ENCODE data around the gene HOXD4. TPM values are rescaled to one million over a fixed set of nuclear protein-coding genes. Genes with fewer than 3 reads are reported as not detected.

The HOXD4 gene
- total RNA-seq, 1 experiment from 2014 or later: 0.61 TPM

DNA sequence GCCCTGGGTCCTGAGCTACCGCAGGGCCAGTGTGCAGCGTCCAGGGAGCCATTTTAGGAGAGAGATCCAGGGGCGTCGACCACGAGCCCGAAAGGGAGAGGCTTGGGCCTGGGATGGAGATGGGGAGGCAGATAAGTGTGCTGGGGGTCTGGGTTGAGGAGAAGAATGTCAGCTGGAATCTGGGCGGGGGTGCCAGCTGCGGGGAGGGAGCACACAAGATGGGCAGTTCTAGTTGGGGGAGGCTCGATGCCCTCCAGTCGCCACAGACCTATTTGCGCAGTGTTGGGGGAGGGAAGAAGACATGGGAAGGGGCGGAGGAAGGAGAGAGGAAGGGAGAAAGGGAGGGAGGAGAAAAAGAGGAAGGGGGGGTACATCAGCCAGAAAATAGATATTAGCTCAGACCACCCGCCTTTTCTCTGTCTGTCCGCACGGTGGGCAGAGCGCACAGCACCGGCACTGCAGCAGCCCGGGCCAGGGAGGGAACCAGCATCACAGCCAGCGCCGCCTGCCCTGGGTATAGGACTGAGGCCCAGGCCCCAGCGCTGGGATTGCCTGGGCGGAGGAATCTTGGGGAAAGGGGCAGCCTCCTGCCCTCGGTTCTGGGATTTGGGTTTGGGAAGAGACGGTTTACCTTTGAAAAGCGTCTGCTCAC, 46.1 kb upstream of the HOXD4 start:
- H3K4me3 ChIP-seq (replicated peaks in 1 of 2; ENCODE audit: low read depth in 1 of 2, low read length in 2 of 2): no peak overlapping the region
- ChIA-PET POLR2A (no interaction called here), RAD21 (ENCODE audit: low non-redundant PET in 1 of 2, low total read pairs in 2 of 2, uncharacterized antibody in 2 of 2, unreplicated experiment in 2 of 2) (no interaction called here), CTCF (no interaction called here)
- no peaks in the 10 kb centered on the region for H4K20me1 ChIP-seq (ENCODE audit: insufficient read depth)
- no peak overlapping the region for H3K4me2 ChIP-seq (ENCODE audit: low read length)
- H3K27me3 ChIP-seq (ENCODE audit: insufficient read depth, low read length): no peaks in the 10 kb centered on the region
- no peaks in the 10 kb centered on the region for H3K9me2 ChIP-seq (ENCODE audit: insufficient read depth)
- H3K4me1 ChIP-seq (ENCODE audit: control insufficient read depth in 1 of 2, insufficient read depth in 2 of 2, low read length in 2 of 2): peaks cover 0 to 11% of the 10 kb centered on the region in 2 experiments; a peak in 1 of 4 replicates
- no peak overlapping the region for H2AFZ ChIP-seq (ENCODE audit: low read depth, low read length, poor library complexity, severe bottlenecking)
- H3K9me3 ChIP-seq (ENCODE audit: control insufficient read depth in 1 of 2, insufficient read depth in 1 of 2, low read depth in 1 of 2, low read length in 2 of 2): no peaks in the 10 kb centered on the region
- intact Hi-C loops (cut with micrococcal nuclease): no loop called here
- no TSS peak for BruUV-seq (replicated peaks)
- no peak overlapping the region for H3K27ac ChIP-seq (ENCODE audit: low read depth, low read length)
- ATAC-seq: no peak
- DNase-seq (ENCODE audit: low read depth, low spot score): no peak
- no peak overlapping the region for H3K9ac ChIP-seq (ENCODE audit: low read length)
- H3K79me2 ChIP-seq (ENCODE audit: insufficient read depth, low read length): no peaks in the 10 kb centered on the region
- H3K36me3 ChIP-seq (ENCODE audit: control insufficient read depth in 1 of 2, insufficient read depth in 2 of 2, low read length in 2 of 2): no peaks in the 10 kb centered on the region
- TF ChIP-seq ATF3 (IDR thresholded peaks at IDR 0.05): no peak
- TF ChIP-seq SRF (IDR thresholded peaks at IDR 0.05; ENCODE audit: low read depth): no peak
- TF ChIP-seq ZBTB33 (IDR thresholded peaks at IDR 0.05; ENCODE audit: extremely low read depth, insufficient replicate concordance, low read length): no peak
- TF ChIP-seq, protein P1, sequence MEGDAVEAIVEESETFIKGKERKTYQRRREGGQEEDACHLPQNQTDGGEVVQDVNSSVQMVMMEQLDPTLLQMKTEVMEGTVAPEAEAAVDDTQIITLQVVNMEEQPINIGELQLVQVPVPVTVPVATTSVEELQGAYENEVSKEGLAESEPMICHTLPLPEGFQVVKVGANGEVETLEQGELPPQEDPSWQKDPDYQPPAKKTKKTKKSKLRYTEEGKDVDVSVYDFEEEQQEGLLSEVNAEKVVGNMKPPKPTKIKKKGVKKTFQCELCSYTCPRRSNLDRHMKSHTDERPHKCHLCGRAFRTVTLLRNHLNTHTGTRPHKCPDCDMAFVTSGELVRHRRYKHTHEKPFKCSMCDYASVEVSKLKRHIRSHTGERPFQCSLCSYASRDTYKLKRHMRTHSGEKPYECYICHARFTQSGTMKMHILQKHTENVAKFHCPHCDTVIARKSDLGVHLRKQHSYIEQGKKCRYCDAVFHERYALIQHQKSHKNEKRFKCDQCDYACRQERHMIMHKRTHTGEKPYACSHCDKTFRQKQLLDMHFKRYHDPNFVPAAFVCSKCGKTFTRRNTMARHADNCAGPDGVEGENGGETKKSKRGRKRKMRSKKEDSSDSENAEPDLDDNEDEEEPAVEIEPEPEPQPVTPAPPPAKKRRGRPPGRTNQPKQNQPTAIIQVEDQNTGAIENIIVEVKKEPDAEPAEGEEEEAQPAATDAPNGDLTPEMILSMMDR (IDR thresholded peaks at IDR 0.05 in 2 of 3, conservative IDR thresholded peaks at IDR 0.05 in 1 of 3; ENCODE audit: borderline replicate concordance in 1 of 3, insufficient read depth in 1 of 3, low read depth in 2 of 3, low read length in 2 of 3): no peak
- TF ChIP-seq RAD21 (IDR thresholded peaks at IDR 0.05; ENCODE audit: low read depth): no peak
- no peak for TF ChIP-seq SIN3A (IDR thresholded peaks at IDR 0.05; ENCODE audit: low read depth)
